GM12878 (cell line): ENCODE measurements around the gene VRTN. TPM values are rescaled to one million over a fixed set of nuclear protein-coding genes. Genes with fewer than 3 reads are reported as not detected.

Source experiments
- CBX3 ChIP-seq: fragments of 200-600 bp; sonication (generic); IDR thresholded peaks from 2 replicates; pipeline ENCODE4 v1.6.1; 2016; ENCODE audit warnings: low read depth, borderline replicate concordance
- DPF2 ChIP-seq: fragments of 450-650 bp; IDR thresholded peaks from 2 replicates; pipeline ENCODE4 v1.6.1; 2017; ENCODE audit warnings: mild to moderate bottlenecking
- FOXK2 ChIP-seq: fragments of 450-650 bp; IDR thresholded peaks from 2 replicates; pipeline ENCODE4 v1.6.1; 2017; ENCODE audit warnings: mild to moderate bottlenecking, moderate library complexity
- MXI1 ChIP-seq: fragments of 150-350 bp; IDR thresholded peaks from 2 replicates; pipeline ENCODE4 v1.6.1; 2011; ENCODE audit warnings: low read depth, mild to moderate bottlenecking, inconsistent platforms, low read length, improper control_type of control experiment
- polyA plus RNA-seq, 11 experiments: library from polyadenylated mRNA; depleted of rRNA in 4 of 11; unstranded in 6 of 11; stranded (reverse) in 5 of 11; fragments of >200 nt; fragmentation: Nextera tagmentation in 4 of 11; fragmentation: Illumina TruSeq in 1 of 11; extraction: Ambion mirVana in 4 of 11; extraction: Trizol in 1 of 11; gene quantifications; 1 replicate in 1 of 11; 2 replicates in 10 of 11; pipeline versions ENCODE4 v1.2.1 to v1.2.3, GENCODE V29; 2011 to 2016; ENCODE audit warnings: inconsistent platforms in 2 of 11, missing spikeins in 2 of 11, low read depth in 1 of 11
- total RNA-seq, 4 experiments: library from RNA; depleted of rRNA in 3 of 4; stranded (reverse); fragments of >200 nt in 3 of 4; fragmentation: Illumina TruSeq in 1 of 4; extraction: Trizol in 1 of 4; gene quantifications; 2 replicates each; pipeline versions ENCODE4 v1.2.1 to v1.2.3, GENCODE V29; 2013 to 2021
- TF ChIP-seq, protein P1 (sequence below), 3 experiments: IDR thresholded peaks in 2 of 3; conservative IDR thresholded peaks in 1 of 3; 2 replicates each; pipeline ENCODE4 v1.5.1; 2011; ENCODE audit warnings: low read depth in 3 of 3, low read length in 3 of 3, mild to moderate bottlenecking in 3 of 3, control low read depth in 2 of 3, moderate library complexity in 2 of 3, inconsistent platforms in 1 of 3, mixed read lengths in 1 of 3; ENCODE audit not compliant: control insufficient read depth in 2 of 3, insufficient read depth in 1 of 3; ENCODE audit errors: extremely low read depth in 1 of 3
- TF ChIP-seq, protein P2 (sequence below): fragments of 450-650 bp; IDR thresholded peaks from 2 replicates; pipeline ENCODE4 v1.6.1; 2017; ENCODE audit warnings: mild to moderate bottlenecking, low read depth, inconsistent platforms; ENCODE audit not compliant: poor library complexity, severe bottlenecking
- TF ChIP-seq, protein P3 (sequence below): IDR thresholded peaks from 2 replicates; pipeline ENCODE4 v1.6.1; 2011; ENCODE audit warnings: borderline replicate concordance, low read depth, mild to moderate bottlenecking, moderate library complexity, mixed read lengths, low read length; ENCODE audit not compliant: insufficient read depth; ENCODE audit errors: extremely low read length

The VRTN gene
- total and polyA plus RNA-seq, 10 of the 15 experiments (the other 5 are each of a cell fraction or from before 2014, with no cell fraction given), result 0.31 TPM; not detected in 9

DNA sequence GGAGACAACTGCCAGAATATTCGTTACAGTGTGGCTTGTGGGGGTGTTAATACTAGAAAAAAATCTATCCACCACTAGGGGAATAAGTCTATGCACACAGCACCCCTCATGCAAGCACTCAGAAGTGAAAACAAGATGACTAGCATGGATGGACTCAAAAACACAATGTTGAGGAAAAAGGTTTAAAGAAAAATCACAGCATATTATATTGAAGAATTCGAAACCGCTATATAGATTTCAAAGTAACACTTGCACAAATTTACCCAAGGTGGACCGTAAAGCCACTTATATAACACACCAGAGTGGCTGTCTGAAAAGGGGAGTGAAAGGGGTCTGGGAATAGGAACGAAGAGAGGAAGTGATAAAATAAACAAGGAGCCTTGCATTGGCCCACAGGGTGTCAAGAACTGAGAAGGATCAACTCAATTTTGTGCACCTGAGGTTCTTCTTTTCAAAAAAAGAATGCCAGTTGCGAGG is 46.1 kb upstream of the VRTN start (continued):
- no peak for TF ChIP-seq FOXK2
- no peak for TF ChIP-seq CBX3
- TF ChIP-seq, protein P1, sequence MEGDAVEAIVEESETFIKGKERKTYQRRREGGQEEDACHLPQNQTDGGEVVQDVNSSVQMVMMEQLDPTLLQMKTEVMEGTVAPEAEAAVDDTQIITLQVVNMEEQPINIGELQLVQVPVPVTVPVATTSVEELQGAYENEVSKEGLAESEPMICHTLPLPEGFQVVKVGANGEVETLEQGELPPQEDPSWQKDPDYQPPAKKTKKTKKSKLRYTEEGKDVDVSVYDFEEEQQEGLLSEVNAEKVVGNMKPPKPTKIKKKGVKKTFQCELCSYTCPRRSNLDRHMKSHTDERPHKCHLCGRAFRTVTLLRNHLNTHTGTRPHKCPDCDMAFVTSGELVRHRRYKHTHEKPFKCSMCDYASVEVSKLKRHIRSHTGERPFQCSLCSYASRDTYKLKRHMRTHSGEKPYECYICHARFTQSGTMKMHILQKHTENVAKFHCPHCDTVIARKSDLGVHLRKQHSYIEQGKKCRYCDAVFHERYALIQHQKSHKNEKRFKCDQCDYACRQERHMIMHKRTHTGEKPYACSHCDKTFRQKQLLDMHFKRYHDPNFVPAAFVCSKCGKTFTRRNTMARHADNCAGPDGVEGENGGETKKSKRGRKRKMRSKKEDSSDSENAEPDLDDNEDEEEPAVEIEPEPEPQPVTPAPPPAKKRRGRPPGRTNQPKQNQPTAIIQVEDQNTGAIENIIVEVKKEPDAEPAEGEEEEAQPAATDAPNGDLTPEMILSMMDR (IDR thresholded peaks at IDR 0.05 in 2 of 3, conservative IDR thresholded peaks at IDR 0.05 in 1 of 3; ENCODE audit: control insufficient read depth in 2 of 3, extremely low read depth in 1 of 3, insufficient read depth in 1 of 3, low read depth in 3 of 3, low read length in 3 of 3), result peak; percentile 43 to 65 (median 46)
- TF ChIP-seq MXI1, result peak; percentile 54; the same call in 1 of the 2 replicates
- TF ChIP-seq, protein P2, sequence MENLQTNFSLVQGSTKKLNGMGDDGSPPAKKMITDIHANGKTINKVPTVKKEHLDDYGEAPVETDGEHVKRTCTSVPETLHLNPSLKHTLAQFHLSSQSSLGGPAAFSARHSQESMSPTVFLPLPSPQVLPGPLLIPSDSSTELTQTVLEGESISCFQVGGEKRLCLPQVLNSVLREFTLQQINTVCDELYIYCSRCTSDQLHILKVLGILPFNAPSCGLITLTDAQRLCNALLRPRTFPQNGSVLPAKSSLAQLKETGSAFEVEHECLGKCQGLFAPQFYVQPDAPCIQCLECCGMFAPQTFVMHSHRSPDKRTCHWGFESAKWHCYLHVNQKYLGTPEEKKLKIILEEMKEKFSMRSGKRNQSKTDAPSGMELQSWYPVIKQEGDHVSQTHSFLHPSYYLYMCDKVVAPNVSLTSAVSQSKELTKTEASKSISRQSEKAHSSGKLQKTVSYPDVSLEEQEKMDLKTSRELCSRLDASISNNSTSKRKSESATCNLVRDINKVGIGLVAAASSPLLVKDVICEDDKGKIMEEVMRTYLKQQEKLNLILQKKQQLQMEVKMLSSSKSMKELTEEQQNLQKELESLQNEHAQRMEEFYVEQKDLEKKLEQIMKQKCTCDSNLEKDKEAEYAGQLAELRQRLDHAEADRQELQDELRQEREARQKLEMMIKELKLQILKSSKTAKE, result peak; percentile 38
- TF ChIP-seq DPF2, result no peak
- TF ChIP-seq, protein P3, sequence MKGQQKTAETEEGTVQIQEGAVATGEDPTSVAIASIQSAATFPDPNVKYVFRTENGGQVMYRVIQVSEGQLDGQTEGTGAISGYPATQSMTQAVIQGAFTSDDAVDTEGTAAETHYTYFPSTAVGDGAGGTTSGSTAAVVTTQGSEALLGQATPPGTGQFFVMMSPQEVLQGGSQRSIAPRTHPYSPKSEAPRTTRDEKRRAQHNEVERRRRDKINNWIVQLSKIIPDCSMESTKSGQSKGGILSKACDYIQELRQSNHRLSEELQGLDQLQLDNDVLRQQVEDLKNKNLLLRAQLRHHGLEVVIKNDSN, result no peak
- TF ChIP-seq, all 136 proteins: peak for 5
